Dedifferentiated amniotic fluid mesenchymal stem cell (primary cell): ENCODE measurements around the gene SETD2.
"Not testable (repeated sequence)": the region's sequence is repeated elsewhere in the genome, so short reads cannot be mapped to it uniquely, and the experiment has no call there.

ENCODE experiments used
- DNase-seq: peaks from one replicate; pipeline ENCODE4 v3.0.0-alpha.2; 2016; ENCODE audit errors: extremely low spot score

The SETD2 gene

GRCh38 chr3:47164007-47164881 lies at the start of gene SETD2:
Gene SETD2, minus strand, starts transcription at chr3:47164113. Its CDS starts 189 bp downstream, at chr3:47163924.
- DNase-seq: peak; percentile 91

GRCh38 chr3:47210863-47211405 lies 47.0 kb upstream of the SETD2 start:
- no peak for DNase-seq

GRCh38 chr3:47206022-47206421 lies 42.1 kb upstream of the SETD2 start:
- not testable (repeated sequence) for DNase-seq

GRCh38 chr3:47204875-47205274 lies 41.0 kb upstream of the SETD2 start:
- DNase-seq: no peak

GRCh38 chr3:47202542-47202941 lies 38.6 kb upstream of the SETD2 start:
- no peak for DNase-seq

GRCh38 chr3:47197287-47197686 lies 33.4 kb upstream of the SETD2 start:
- DNase-seq: no peak

GRCh38 chr3:47194994-47195393 lies 31.1 kb upstream of the SETD2 start:
- DNase-seq: no peak

- no peak for DNase-seq
These were observed 30.3 kb upstream of the SETD2 start for GRCh38 chr3:47193871-47194859.

GRCh38 chr3:47186285-47186684 lies 22.4 kb upstream of the SETD2 start:
- DNase-seq: no peak

GRCh38 chr3:47181685-47182084 lies 17.8 kb upstream of the SETD2 start:
- DNase-seq: not testable (repeated sequence)

- not testable (repeated sequence) for DNase-seq
These were observed 16.1 kb upstream of the SETD2 start for GRCh38 chr3:47180011-47180410.

GRCh38 chr3:47176582-47176981 lies 12.7 kb upstream of the SETD2 start:
- no peak for DNase-seq

GRCh38 chr3:47163169-47164006 lies 525 bp downstream of the SETD2 start:
- DNase-seq: no peak

GRCh38 chr3:47162697-47163168 lies 1.2 kb downstream of the SETD2 start:
- DNase-seq: no peak

GRCh38 chr3:47161983-47162696 lies 1.8 kb downstream of the SETD2 start:
- DNase-seq: no peak

- no peak for DNase-seq
These were observed 4.1 kb downstream of the SETD2 start for GRCh38 chr3:47159820-47160219.

- no peak for DNase-seq
These were observed 5.7 kb downstream of the SETD2 start for GRCh38 chr3:47158208-47158607.

- no peak for DNase-seq
These were observed 7.5 kb downstream of the SETD2 start for GRCh38 chr3:47156396-47156795.

- no peak for DNase-seq
These were observed 11.3 kb downstream of the SETD2 start for GRCh38 chr3:47152578-47152977.

- DNase-seq: no peak
These were observed 12.1 kb downstream of the SETD2 start for GRCh38 chr3:47151836-47152235.
